ENCODE measurements around the gene SPPL3.

Gene SPPL3

GRCh38 chr12:120925740-120926563, 21.8 kb upstream of the SPPL3 start:
- TF ChIP-seq FOXM1 (IDR thresholded peaks at IDR 0.05; ENCODE audit: borderline replicate concordance, low read depth) (no peak), ZBTB7A (IDR thresholded peaks at IDR 0.05; ENCODE audit: low read depth) (no peak), TAF1 (IDR thresholded peaks at IDR 0.05; ENCODE audit: low read depth) (no peak), USF1 (IDR thresholded peaks at IDR 0.05) (no peak), RAD21 (IDR thresholded peaks at IDR 0.05; ENCODE audit: low read depth) (no peak), TCF12 (IDR thresholded peaks at IDR 0.05; ENCODE audit: low read depth) (no peak), EP300 (IDR thresholded peaks at IDR 0.05; ENCODE audit: borderline replicate concordance) (no peak), NFIC (IDR thresholded peaks at IDR 0.05) (no peak), REST (IDR thresholded peaks at IDR 0.05; ENCODE audit: low read depth) (no peak), YY1 (IDR thresholded peaks at IDR 0.05; ENCODE audit: low read depth) (no peak), CEBPB (IDR thresholded peaks at IDR 0.05) (no peak), TEAD4 (IDR thresholded peaks at IDR 0.05) (0 out of 2 replicates have a peak, but pooled peaks have one; percentile 7), MAX (IDR thresholded peaks at IDR 0.05) (0 out of 2 replicates have a peak, but pooled peaks have one; percentile 17)

- no peak for TF ChIP-seq CREB1 (IDR thresholded peaks at IDR 0.05; ENCODE audit: low read depth)
- no peak for TF ChIP-seq FOXM1 (IDR thresholded peaks at IDR 0.05; ENCODE audit: borderline replicate concordance, low read depth)
- TF ChIP-seq EP300 (IDR thresholded peaks at IDR 0.05; ENCODE audit: borderline replicate concordance), result no peak
- no peak for TF ChIP-seq TCF12 (IDR thresholded peaks at IDR 0.05; ENCODE audit: low read depth)
- no peak for TF ChIP-seq EGR1 (IDR thresholded peaks at IDR 0.05)
- TF ChIP-seq RAD21 (IDR thresholded peaks at IDR 0.05; ENCODE audit: low read depth), result no peak
- no peak for TF ChIP-seq TEAD4 (IDR thresholded peaks at IDR 0.05)
- TF ChIP-seq USF1 (IDR thresholded peaks at IDR 0.05), result no peak
- no peak for TF ChIP-seq ZBTB7A (IDR thresholded peaks at IDR 0.05; ENCODE audit: low read depth)
- no peak for TF ChIP-seq REST (IDR thresholded peaks at IDR 0.05; ENCODE audit: low read depth)
Observed at GRCh38 chr12:120922279-120922678, 18.1 kb upstream of the SPPL3 start.

GRCh38 chr12:120921637-120922036, 17.5 kb upstream of the SPPL3 start:
- TF ChIP-seq MAX (IDR thresholded peaks at IDR 0.05) (no peak), TAF1 (IDR thresholded peaks at IDR 0.05; ENCODE audit: low read depth) (no peak), EGR1 (IDR thresholded peaks at IDR 0.05) (no peak), NFIC (IDR thresholded peaks at IDR 0.05) (no peak), FOXM1 (IDR thresholded peaks at IDR 0.05; ENCODE audit: borderline replicate concordance, low read depth) (no peak), RAD21 (IDR thresholded peaks at IDR 0.05; ENCODE audit: low read depth) (no peak), YY1 (IDR thresholded peaks at IDR 0.05; ENCODE audit: low read depth) (no peak), CEBPB (IDR thresholded peaks at IDR 0.05) (no peak), CREB1 (IDR thresholded peaks at IDR 0.05; ENCODE audit: low read depth) (no peak), TCF12 (IDR thresholded peaks at IDR 0.05; ENCODE audit: low read depth) (no peak), TEAD4 (IDR thresholded peaks at IDR 0.05) (no peak), EP300 (IDR thresholded peaks at IDR 0.05; ENCODE audit: borderline replicate concordance) (no peak), USF1 (IDR thresholded peaks at IDR 0.05) (no peak), REST (IDR thresholded peaks at IDR 0.05; ENCODE audit: low read depth) (no peak), ZBTB7A (IDR thresholded peaks at IDR 0.05; ENCODE audit: low read depth) (no peak)
